NCI-H82 (cell line): ENCODE measurements around the gene TBC1D16.

Experiments used
- DNase-seq: peaks from one replicate; lab custom pipeline; 2025; lab: John Stamatoyannopoulos, UW

The TBC1D16 gene

GRCh38 chr17:79950751-79951150 is 84.9 kb downstream of the TBC1D16 start:
- no peak for DNase-seq

- DNase-seq, result no peak
These were observed 85.4 kb downstream of the TBC1D16 start for GRCh38 chr17:79950306-79950705.

- no peak for DNase-seq
These were observed 85.9 kb downstream of the TBC1D16 start for GRCh38 chr17:79949656-79950209.

- no peak for DNase-seq
These were observed 86.6 kb downstream of the TBC1D16 start for GRCh38 chr17:79948945-79949655.

- DNase-seq, result no peak
These were observed 87.2 kb downstream of the TBC1D16 start for GRCh38 chr17:79948406-79948944.

GRCh38 chr17:79947351-79948031 is 88.2 kb downstream of the TBC1D16 start:
- no peak for DNase-seq

GRCh38 chr17:79946352-79947231 is 89.1 kb downstream of the TBC1D16 start:
- DNase-seq, result no peak

- no peak for DNase-seq
These were observed 89.9 kb downstream of the TBC1D16 start for GRCh38 chr17:79945591-79946255.

GRCh38 chr17:79944821-79945391 is 90.8 kb downstream of the TBC1D16 start:
- DNase-seq, result no peak

GRCh38 chr17:79944251-79944812 is 91.3 kb downstream of the TBC1D16 start:
- DNase-seq, result no peak

- DNase-seq, result no peak
These were observed 92.1 kb downstream of the TBC1D16 start for GRCh38 chr17:79943347-79944241.

- no peak for DNase-seq
These were observed 92.9 kb downstream of the TBC1D16 start for GRCh38 chr17:79942591-79943346.

- DNase-seq, result no peak
These were observed 93.7 kb downstream of the TBC1D16 start for GRCh38 chr17:79942011-79942405.

GRCh38 chr17:79941088-79942010 is 94.3 kb downstream of the TBC1D16 start:
- DNase-seq, result no peak

GRCh38 chr17:79940459-79941087 is 95.1 kb downstream of the TBC1D16 start:
- no peak for DNase-seq

GRCh38 chr17:79939755-79940458 is 95.8 kb downstream of the TBC1D16 start:
- no peak for DNase-seq

GRCh38 chr17:79939094-79939435 is 96.6 kb downstream of the TBC1D16 start:
- no peak for DNase-seq
